Heart left ventricle (tissue), 16 donors: ENCODE results near the gene CTNNA3. TPM values are rescaled to one million over a fixed set of nuclear protein-coding genes. Genes with fewer than 3 reads are reported as not detected.

ENCODE experiments used
- ATAC-seq, 4 donors: fragments of 200-7000 bp; cut with Tn5 transposase; one replicate each; pipeline ENCODE4 v1.9.1; 2020 to 2022; ENCODE audit warnings: moderate library complexity in 4 of 4, mild to moderate bottlenecking in 3 of 4, moderate number of reproducible peaks in 1 of 4
- DNase-seq, 5 donors: peaks; one replicate each; pipeline ENCODE4 v3.0.0-alpha.2; 2020
- H3K27ac ChIP-seq, 12 donors: fragments of 200-600 bp; sonication (generic) in 4 of 12; one replicate each; pipeline versions ENCODE4 v1.5.0 to v1.8.0; 2016 to 2022; ENCODE audit warnings: mild to moderate bottlenecking in 2 of 12
- H3K27me3 ChIP-seq, 9 donors: fragments of 200-600 bp; sonication (generic) in 2 of 9; one replicate each; pipeline versions ENCODE4 v1.5.1 to v1.8.0; 2016 to 2022; ENCODE audit warnings: mild to moderate bottlenecking in 3 of 9
- H3K36me3 ChIP-seq, 9 donors: fragments of 200-600 bp; sonication (generic) in 2 of 9; one replicate each; pipeline versions ENCODE4 v1.5.0 to v1.8.0; 2018 to 2022; ENCODE audit warnings: mild to moderate bottlenecking in 2 of 9
- H3K4me1 ChIP-seq, 12 donors: fragments of 200-600 bp; sonication (generic) in 4 of 12; one replicate each; pipeline versions ENCODE4 v1.5.0 to v1.8.0; 2016 to 2022; ENCODE audit warnings: mild to moderate bottlenecking in 3 of 12
- H3K4me3 ChIP-seq, 12 donors: fragments of 200-600 bp; sonication (generic) in 4 of 12; one replicate each; pipeline versions ENCODE4 v1.5.0 to v1.8.0; 2017 to 2022; ENCODE audit warnings: mild to moderate bottlenecking in 9 of 12, moderate library complexity in 4 of 12
- H3K9me3 ChIP-seq, 12 donors: fragments of 200-600 bp; sonication (generic) in 4 of 12; one replicate each; pipeline versions ENCODE4 v1.5.0 to v1.8.0; 2016 to 2022; ENCODE audit warnings: mild to moderate bottlenecking in 1 of 12
- POLR2A ChIP-seq, 2 donors: fragments of 450-650 bp; IDR thresholded peaks; one replicate each; pipeline ENCODE4 v1.6.1; 2017; ENCODE audit warnings: antibody characterized with exemption in 2 of 2, mild to moderate bottlenecking in 2 of 2, moderate library complexity in 2 of 2
- WGBS, 4 donors: extraction: QIAGEN DNeasy Blood & Tissue Kit in 2 of 4; methylation state at CpG; one replicate each; pipeline versions ENCODE4 v1.1.5 to v1.1.7; 2013 to 2018; 5-methylcytosine and 5-hydroxymethylcytosine counted together
- intact Hi-C, 10 donors: fragments of 100-400 bp; cut with DNase I; formaldehyde crosslinking; loops; one replicate each; pipeline versions ENCODE4 v1.11.1 to v1.14.2; 2022
- polyA plus RNA-seq, 2 donors: library from polyadenylated mRNA; stranded (reverse); fragments of 200-250 nt; gene quantifications; one replicate each; pipeline ENCODE4 v1.2.3, GENCODE V29; 2013
- total RNA-seq, 9 donors: library from RNA; depleted of rRNA in 2 of 9; stranded (reverse); fragments of >200 nt in 2 of 9; fragmentation: NEBNext Ultra II Directional in 3 of 9; extraction: Animal tissue kit (Norgen Biotek cat#: 25700) in 3 of 9; gene quantifications; one replicate each; pipeline versions ENCODE4 v1.1.0 to v1.2.4, GENCODE V29; 2016 to 2023
- TF ChIP-seq, protein P1 (sequence below), 12 donors: fragments of 200-600 bp; sonication (generic) in 4 of 12; IDR thresholded peaks; one replicate each; pipeline versions ENCODE4 v1.5.0 to v1.8.0; 2018 to 2022; ENCODE audit warnings: antibody characterized with exemption in 12 of 12, mild to moderate bottlenecking in 5 of 12
- donor health status: ischemic (EF 13 %, LVEDD 7.1; RV severe dilation, severe dysfunction).
- donor health status: healthy with polysubstance abuse.
- donor health status: DM: no; HTN: yes; CAD: no.
- donor health status: DM: no; HTN: no; CAD: no.
- donor health status: ischemic (EF 25% LVEDD 6.9; RV normal size, moderate dysfunction).
- donor health status: ischemic (EF 25% LVEDD 5.7; RV mildly dilated, moderate dysfunction).
- donor health status: healthy.
- donor health status: DM: yes; HTN: yes; CAD: no.
- donor health status: ischemic (EF 35%, LVEDD 5.7; RV mildly dilated, moderate dysfunction).
- donor health status: nonischemic (EF 11% LVEDD 7.7; RV severe dilation, severe dysfunction).
- donor health status: DM: yes; HTN: yes; CAD: no.
- donor health status: PGD.
- donor health status: ischemic (EF 29% LVEDD 5.4; RV normal size, mild dysfunction).
- donor health status: nonischemic (EF 23%, LVEDD 6.1; RV moderate dilation, normal function).

The CTNNA3 gene
- total and polyA plus RNA-seq, 11 donors: 4.8 to 200 (median 99.0) TPM

- no peaks in the 10 kb centered on the region for H3K27me3 ChIP-seq
- peak overlapping the region in 2 of 12 donors; percentile 21 to 47 for H3K27ac ChIP-seq
- intact Hi-C loops: no loop called here
- TF ChIP-seq POLR2A (IDR thresholded peaks at IDR 0.05): no peak
- TF ChIP-seq, protein P1, sequence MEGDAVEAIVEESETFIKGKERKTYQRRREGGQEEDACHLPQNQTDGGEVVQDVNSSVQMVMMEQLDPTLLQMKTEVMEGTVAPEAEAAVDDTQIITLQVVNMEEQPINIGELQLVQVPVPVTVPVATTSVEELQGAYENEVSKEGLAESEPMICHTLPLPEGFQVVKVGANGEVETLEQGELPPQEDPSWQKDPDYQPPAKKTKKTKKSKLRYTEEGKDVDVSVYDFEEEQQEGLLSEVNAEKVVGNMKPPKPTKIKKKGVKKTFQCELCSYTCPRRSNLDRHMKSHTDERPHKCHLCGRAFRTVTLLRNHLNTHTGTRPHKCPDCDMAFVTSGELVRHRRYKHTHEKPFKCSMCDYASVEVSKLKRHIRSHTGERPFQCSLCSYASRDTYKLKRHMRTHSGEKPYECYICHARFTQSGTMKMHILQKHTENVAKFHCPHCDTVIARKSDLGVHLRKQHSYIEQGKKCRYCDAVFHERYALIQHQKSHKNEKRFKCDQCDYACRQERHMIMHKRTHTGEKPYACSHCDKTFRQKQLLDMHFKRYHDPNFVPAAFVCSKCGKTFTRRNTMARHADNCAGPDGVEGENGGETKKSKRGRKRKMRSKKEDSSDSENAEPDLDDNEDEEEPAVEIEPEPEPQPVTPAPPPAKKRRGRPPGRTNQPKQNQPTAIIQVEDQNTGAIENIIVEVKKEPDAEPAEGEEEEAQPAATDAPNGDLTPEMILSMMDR (IDR thresholded peaks at IDR 0.05): no peak
- no peaks in the 10 kb centered on the region for H3K36me3 ChIP-seq
- no peaks in the 10 kb centered on the region for H3K9me3 ChIP-seq
- WGBS, 4 donors: 57 to 70% (median 58%) methylated on average over 3 of the region's 3 CpGs
- peak; percentile 37 to 90 (median 55) for ATAC-seq
- H3K4me1 ChIP-seq: no peaks in the 10 kb centered on the region
- peak overlapping the region in 3 of 12 donors; percentile 3 to 17 (median 13) for H3K4me3 ChIP-seq
- peak in 4 of 5 donors; percentile 13 to 60 (median 28) for DNase-seq
These were observed 1342.6 kb downstream of the CTNNA3 start for GRCh38 chr10:66353422-66353821.

DNA sequence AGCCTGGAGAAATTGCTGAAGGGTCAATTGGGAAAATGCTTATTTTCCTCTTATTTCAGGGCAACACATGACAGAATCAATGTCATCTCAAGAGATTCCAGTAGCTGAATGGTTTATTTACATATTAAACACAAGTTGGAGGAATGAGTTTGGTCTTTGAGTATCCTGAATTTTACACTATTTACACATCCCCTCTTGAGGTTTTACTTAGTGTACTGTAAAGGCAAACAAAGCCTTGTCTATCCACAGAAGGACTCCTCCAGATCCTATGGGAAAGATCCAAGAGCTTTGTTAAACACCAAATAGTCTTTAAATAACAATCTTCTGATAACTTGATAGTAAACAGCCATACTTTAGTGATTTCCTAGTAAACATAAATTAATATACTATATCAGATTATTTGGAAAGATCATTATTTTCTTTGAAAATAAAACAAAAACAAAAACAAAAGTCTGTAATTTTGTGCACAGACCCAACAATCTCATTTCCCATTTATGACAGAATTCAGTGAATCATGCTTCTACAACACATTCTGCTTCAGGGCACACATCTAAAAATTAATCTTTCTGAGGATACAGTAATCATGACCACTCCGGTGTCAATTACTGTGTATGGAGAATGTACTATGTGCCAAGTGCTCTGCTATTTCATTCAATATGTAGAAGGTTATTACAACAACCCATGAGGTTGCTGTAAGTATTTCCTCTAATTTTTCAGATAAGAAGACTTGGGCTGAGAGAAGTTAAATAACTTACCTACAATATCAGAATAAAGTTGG lies 1345.2 kb downstream of the CTNNA3 start:
- DNase-seq (no peak), ATAC-seq (no peak)
- H3K36me3 ChIP-seq: no peaks in the 10 kb centered on the region
- WGBS, 4 donors: 58 to 70% (median 69%) methylated on average over 1 of the region's 1 CpG
- intact Hi-C loops: no loop called here
- H3K4me1 ChIP-seq: no peaks in the 10 kb centered on the region
- H3K27ac ChIP-seq: no peak overlapping the region
- TF ChIP-seq, protein P1 (IDR thresholded peaks at IDR 0.05): no peak
- TF ChIP-seq POLR2A (IDR thresholded peaks at IDR 0.05): no peak
- H3K4me3 ChIP-seq: no peak overlapping the region
- no peaks in the 10 kb centered on the region for H3K27me3 ChIP-seq
- H3K9me3 ChIP-seq: peaks cover 0 to 11% (median 0%) of the 10 kb centered on the region in 12 donors

DNA sequence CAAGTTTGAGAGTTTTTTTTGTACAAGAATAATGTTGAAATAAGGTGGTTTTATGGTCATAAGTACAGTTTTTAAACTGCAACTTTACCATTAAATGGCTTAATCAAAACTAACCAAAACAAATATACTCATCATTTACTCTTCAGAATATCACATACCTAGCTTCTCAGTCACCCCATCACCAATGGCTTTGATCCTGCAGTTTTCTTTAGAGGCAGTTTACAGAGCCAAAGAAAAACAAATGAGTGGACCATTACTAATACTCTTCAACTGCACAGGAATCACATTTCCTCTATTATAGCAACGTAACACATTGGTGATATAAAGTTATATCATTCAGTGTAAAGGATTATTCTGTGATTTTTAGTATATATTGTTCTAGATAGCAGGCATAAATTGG lies 1346.3 kb downstream of the CTNNA3 start:
- Histone ChIP-seq H3K4me1 (no peaks in the 10 kb centered on the region), H3K4me3 (no peak overlapping the region), H3K9me3 (peaks cover 0 to 11% (median 0%) of the 10 kb centered on the region in 12 donors), H3K27me3 (no peaks in the 10 kb centered on the region), H3K27ac (no peak overlapping the region), H3K36me3 (no peaks in the 10 kb centered on the region)
- 63 to 87% (median 75%) methylated on average over 1 of the region's 1 CpG for WGBS, 4 donors
- DNase-seq: no peak
- TF ChIP-seq, protein P1 (IDR thresholded peaks at IDR 0.05): no peak
- no peak for TF ChIP-seq POLR2A (IDR thresholded peaks at IDR 0.05)
- no peak for ATAC-seq
- intact Hi-C loops: no loop called here

GRCh38 chr10:66349076-66349475 lies 1346.9 kb downstream of the CTNNA3 start:
- H3K27me3 ChIP-seq: no peaks in the 10 kb centered on the region
- H3K9me3 ChIP-seq: peaks cover 0 to 11% (median 0%) of the 10 kb centered on the region in 12 donors
- no peak for TF ChIP-seq POLR2A (IDR thresholded peaks at IDR 0.05)
- TF ChIP-seq, protein P1 (IDR thresholded peaks at IDR 0.05): no peak
- 74 to 88% (median 83%) methylated on average over 2 of the region's 2 CpGs for WGBS, 4 donors
- no peaks in the 10 kb centered on the region for H3K36me3 ChIP-seq
- no peak overlapping the region for H3K4me3 ChIP-seq
- H3K27ac ChIP-seq: no peak overlapping the region
- H3K4me1 ChIP-seq: no peaks in the 10 kb centered on the region
- ATAC-seq (no peak), DNase-seq (no peak)
- intact Hi-C loops: no loop called here
